PC-3 (cell line): ENCODE results near the gene AMZ1. TPM values are rescaled to one million over a fixed set of nuclear protein-coding genes. Genes with fewer than 3 reads are reported as not detected.
A peak's percentile ranks its signal among the peaks of the same experiment; 100 is the strongest.
"Not testable (repeated sequence)": the region's sequence is repeated elsewhere in the genome, so short reads cannot be mapped to it uniquely, and the experiment has no call there.

ENCODE experiments used
- ATAC-seq: fragments of 200-7000 bp; cut with Tn5 transposase; 2 replicates; pipeline ENCODE4 v1.9.1; 2020; ENCODE audit warnings: mild to moderate bottlenecking, moderate library complexity
- BruUV-seq: library from RNA; stranded (reverse); fragments of 400-500 nt; replicated peaks from 2 replicates; lab custom pipeline; 2021; lab: Mats Ljungman, UMichigan
- CTCF ChIA-PET: fragments of 300-600 bp; sonication (Branson Sonifier 250); formaldehyde crosslinking; loops from one replicate; lab custom pipeline; 2022; ENCODE audit warnings: antibody characterized with exemption; lab: Charles Lee
- POLR2A ChIA-PET: fragments of 300-600 bp; sonication (Branson Sonifier 250); formaldehyde crosslinking; loops from one replicate; lab custom pipeline; 2022; ENCODE audit warnings: antibody characterized with exemption; ENCODE audit not compliant: unreplicated experiment; lab: Charles Lee
- DNase-seq: peaks from one replicate; pipeline ENCODE4 v3.0.0-alpha.2; 2015
- H2AFZ ChIP-seq: fragments of 300-600 bp; sonication (generic); 2 replicates; pipeline ENCODE4 v1.6.0; 2016; ENCODE audit warnings: antibody characterized with exemption, low read length
- H3F3A ChIP-seq: fragments of 300-600 bp; sonication (generic); one replicate; pipeline ENCODE4 v1.6.0; 2017; ENCODE audit warnings: antibody characterized with exemption, low read length, control low read depth, mild to moderate bottlenecking; ENCODE audit not compliant: unreplicated experiment
- H3K27ac ChIP-seq: fragments of 300-600 bp; sonication (generic); 2 replicates; pipeline ENCODE4 v1.5.1; 2016; ENCODE audit warnings: mild to moderate bottlenecking, low read length
- H3K27me3 ChIP-seq: fragments of 300-600 bp; sonication (generic); 2 replicates; pipeline ENCODE4 v1.6.1; 2016; ENCODE audit warnings: low read length, mixed read lengths
- H3K36me3 ChIP-seq: fragments of 300-600 bp; sonication (generic); 2 replicates; pipeline ENCODE4 v1.6.1; 2016; ENCODE audit warnings: low read depth, mixed run types, low read length, mixed read lengths
- H3K4me1 ChIP-seq: fragments of 300-600 bp; sonication (generic); 2 replicates; pipeline ENCODE4 v1.5.1; 2016; ENCODE audit warnings: low read length; ENCODE audit not compliant: insufficient read depth
- H3K4me2 ChIP-seq: fragments of 300-600 bp; sonication (generic); 2 replicates; pipeline ENCODE4 v1.6.0; 2016; ENCODE audit warnings: low read length
- H3K4me3 ChIP-seq: fragments of 300-600 bp; sonication (generic); 2 replicates; pipeline ENCODE4 v1.5.1; 2016; ENCODE audit warnings: mild to moderate bottlenecking, low read length, mixed read lengths
- H3K79me2 ChIP-seq: fragments of 300-600 bp; sonication (generic); 2 replicates; pipeline ENCODE4 v1.6.1; 2017; ENCODE audit warnings: low read length, mixed read lengths
- H3K9ac ChIP-seq: fragments of 300-600 bp; sonication (generic); 2 replicates; pipeline ENCODE4 v1.6.0; 2016; ENCODE audit warnings: mild to moderate bottlenecking, low read length
- H3K9me2 ChIP-seq: fragments of 300-600 bp; sonication (generic); replicated peaks from 2 replicates; pipeline ENCODE4 v1.6.1; 2016; ENCODE audit warnings: mixed run types, low read length, mixed read lengths
- H3K9me3 ChIP-seq: fragments of 300-600 bp; sonication (generic); 2 replicates; pipeline ENCODE4 v1.6.1; 2016; ENCODE audit warnings: low read length, mixed read lengths
- H4K20me1 ChIP-seq: fragments of 300-600 bp; sonication (generic); 2 replicates; pipeline ENCODE4 v1.6.1; 2016; ENCODE audit warnings: low read length, mixed read lengths
- CTCF ChIP-seq: fragments of 300-600 bp; sonication (generic); conservative IDR thresholded peaks from 2 replicates; pipeline ENCODE4 v1.5.1; 2017; ENCODE audit warnings: antibody characterized with exemption, low read depth, mild to moderate bottlenecking, low read length
- EZH2 ChIP-seq: fragments of 300-600 bp; sonication (generic); IDR thresholded peaks from one replicate; pipeline ENCODE4 v1.6.1; 2017; ENCODE audit warnings: antibody characterized with exemption, mild to moderate bottlenecking, low read length; ENCODE audit not compliant: unreplicated experiment
- EZH2phosphoT487 ChIP-seq: fragments of 300-600 bp; sonication (generic); IDR thresholded peaks from 2 replicates; pipeline ENCODE4 v1.6.1; 2018; ENCODE audit warnings: mild to moderate bottlenecking, antibody characterized with exemption, low read length, borderline replicate concordance
- intact Hi-C: fragments of 100-400 bp; cut with micrococcal nuclease; formaldehyde crosslinking; loops from 2 replicates; pipeline ENCODE4 v1.9.0; 2023
- total RNA-seq: library from RNA; depleted of rRNA; stranded (reverse); fragments of >200 nt; gene quantifications from 2 replicates; pipeline ENCODE4 v1.2.3, GENCODE V29; 2014

AMZ1 gene
- total RNA-seq, 1 experiment from 2014 or later, result not detected

GRCh38 chr7:2675256-2675764, 12.7 kb upstream of the AMZ1 start:
- CTCF ChIA-PET, result no interaction called here
- intact Hi-C loops, result no loop called here

GRCh38 chr7:2676576-2676975, 11.4 kb upstream of the AMZ1 start:
- H3K4me3 ChIP-seq, result not testable (repeated sequence)

More at GRCh38 chr7:2675256-2675764, 12.7 kb upstream of the AMZ1 start:
- POLR2A ChIA-PET, result no interaction called here
- no peak overlapping the region for H3K9ac ChIP-seq
- ATAC-seq, result no peak
- H4K20me1 ChIP-seq, result no peaks in the 10 kb centered on the region
- no peak for DNase-seq
- no TSS peak for BruUV-seq
- H3K4me3 ChIP-seq, result no peak overlapping the region
- no peaks in the 10 kb centered on the region for H3K36me3 ChIP-seq
- H3K9me3 ChIP-seq, result no peaks in the 10 kb centered on the region
- no peak overlapping the region for H3K4me2 ChIP-seq
- no peaks in the 10 kb centered on the region for H3K4me1 ChIP-seq
- no peaks in the 10 kb centered on the region for H3K9me2 ChIP-seq
- H3K27me3 ChIP-seq, result no peaks in the 10 kb centered on the region
- no peaks in the 10 kb centered on the region for H3K79me2 ChIP-seq
- no peak for TF ChIP-seq EZH2phosphoT487
- TF ChIP-seq CTCF, result no peak
- no peak for TF ChIP-seq EZH2
- H3K27ac ChIP-seq, result no peak overlapping the region
- H2AFZ ChIP-seq, result no peak overlapping the region
- no peaks in the 10 kb centered on the region for H3F3A ChIP-seq

GRCh38 chr7:2678454-2678853, 9.5 kb upstream of the AMZ1 start:
- CTCF ChIA-PET, H3K4me1 ChIP-seq, intact Hi-C loops, H3K79me2 ChIP-seq, H3K27ac ChIP-seq, H3K4me2 ChIP-seq, H3K9me3 ChIP-seq, H3K9me2 ChIP-seq, H3K27me3 ChIP-seq, H3F3A ChIP-seq, H3K4me3 ChIP-seq, ATAC-seq, H3K9ac ChIP-seq, H2AFZ ChIP-seq, BruUV-seq, H4K20me1 ChIP-seq, POLR2A ChIA-PET, DNase-seq, H3K36me3 ChIP-seq: not testable (repeated sequence)

More at GRCh38 chr7:2676576-2676975, 11.4 kb upstream of the AMZ1 start:
- H3K9ac ChIP-seq, H3F3A ChIP-seq, DNase-seq, H3K79me2 ChIP-seq, H2AFZ ChIP-seq, H3K27me3 ChIP-seq, intact Hi-C loops, H3K27ac ChIP-seq, H3K4me2 ChIP-seq, BruUV-seq, POLR2A ChIA-PET, H3K9me2 ChIP-seq, H3K36me3 ChIP-seq, H3K4me1 ChIP-seq, ATAC-seq, CTCF ChIA-PET, H4K20me1 ChIP-seq, H3K9me3 ChIP-seq: not testable (repeated sequence)

GRCh38 chr7:2679135-2680127, 8.6 kb upstream of the AMZ1 start:
- H4K20me1 ChIP-seq, H3F3A ChIP-seq, H2AFZ ChIP-seq, H3K4me3 ChIP-seq, H3K4me1 ChIP-seq, H3K27me3 ChIP-seq, BruUV-seq, CTCF ChIA-PET, DNase-seq, H3K9ac ChIP-seq, POLR2A ChIA-PET, H3K79me2 ChIP-seq, H3K27ac ChIP-seq, H3K36me3 ChIP-seq, H3K9me2 ChIP-seq, H3K9me3 ChIP-seq: not testable (repeated sequence)
- intact Hi-C loops, result loop anchor here (5.0 kb wide), 2 partner anchors 122 to 202 kb away; partner anchors contain the start of genes BRAT1, GRIFIN and IQCE
- H3K4me2 ChIP-seq, result peak overlapping the region; percentile 39
- peak; percentile 3; the same call in 1 of the 2 replicates for ATAC-seq
